HL-60 (cell line): ENCODE results near the gene DMAC2L.

Experiments
- POLR2AphosphoS5 ChIP-seq: IDR thresholded peaks from 2 replicates; pipeline ENCODE4 v1.6.1; 2012; ENCODE audit warnings: low read depth
- TF ChIP-seq, protein P1 (sequence below): IDR thresholded peaks from one replicate; pipeline ENCODE4 v1.5.1; 2011; ENCODE audit warnings: low read length, control low read depth, inconsistent platforms; ENCODE audit not compliant: insufficient read depth

- TF ChIP-seq, protein P1, sequence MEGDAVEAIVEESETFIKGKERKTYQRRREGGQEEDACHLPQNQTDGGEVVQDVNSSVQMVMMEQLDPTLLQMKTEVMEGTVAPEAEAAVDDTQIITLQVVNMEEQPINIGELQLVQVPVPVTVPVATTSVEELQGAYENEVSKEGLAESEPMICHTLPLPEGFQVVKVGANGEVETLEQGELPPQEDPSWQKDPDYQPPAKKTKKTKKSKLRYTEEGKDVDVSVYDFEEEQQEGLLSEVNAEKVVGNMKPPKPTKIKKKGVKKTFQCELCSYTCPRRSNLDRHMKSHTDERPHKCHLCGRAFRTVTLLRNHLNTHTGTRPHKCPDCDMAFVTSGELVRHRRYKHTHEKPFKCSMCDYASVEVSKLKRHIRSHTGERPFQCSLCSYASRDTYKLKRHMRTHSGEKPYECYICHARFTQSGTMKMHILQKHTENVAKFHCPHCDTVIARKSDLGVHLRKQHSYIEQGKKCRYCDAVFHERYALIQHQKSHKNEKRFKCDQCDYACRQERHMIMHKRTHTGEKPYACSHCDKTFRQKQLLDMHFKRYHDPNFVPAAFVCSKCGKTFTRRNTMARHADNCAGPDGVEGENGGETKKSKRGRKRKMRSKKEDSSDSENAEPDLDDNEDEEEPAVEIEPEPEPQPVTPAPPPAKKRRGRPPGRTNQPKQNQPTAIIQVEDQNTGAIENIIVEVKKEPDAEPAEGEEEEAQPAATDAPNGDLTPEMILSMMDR: no peak
- no peak for TF ChIP-seq POLR2AphosphoS5
Measured at GRCh38 chr14:50262865-50263264, 49.3 kb upstream of the DMAC2L start.
